ENCODE measurements around the gene EID2. TPM values are rescaled to one million over a fixed set of nuclear protein-coding genes. Genes with fewer than 3 reads are reported as not detected.
A peak's percentile ranks its signal among the peaks of the same experiment; 100 is the strongest.

Gene EID2
- total and polyA plus RNA-seq, 2 of the 8 experiments (the other 6 are each of a cell fraction or from before 2014, with no cell fraction given): 7.8 to 29.6 TPM

- TF ChIP-seq BCL11A (IDR thresholded peaks at IDR 0.05; ENCODE audit: low read depth in 2 of 2, low read length in 2 of 2) (no peak), NRF1 (IDR thresholded peaks at IDR 0.05; ENCODE audit: low read depth, low read length) (peak; percentile 50), YY1 (IDR thresholded peaks at IDR 0.05; ENCODE audit: low read depth, low read length) (no peak), MAX (IDR thresholded peaks at IDR 0.05) (peak; percentile 99), CTBP2 (IDR thresholded peaks at IDR 0.05; ENCODE audit: borderline replicate concordance, insufficient read depth, insufficient read length, low read length) (no peak), BACH1 (IDR thresholded peaks at IDR 0.05; ENCODE audit: low read length) (no peak), CHD2 (IDR thresholded peaks at IDR 0.05; ENCODE audit: low read length) (no peak), JUN (IDR thresholded peaks at IDR 0.05; ENCODE audit: low read depth, low read length) (no peak), RFX5 (IDR thresholded peaks at IDR 0.05; ENCODE audit: borderline replicate concordance, low read depth, low read length) (no peak), E2F6 (IDR thresholded peaks at IDR 0.05) (peak; percentile 99), JUND (IDR thresholded peaks at IDR 0.05; ENCODE audit: low read length) (0 out of 2 replicates have a peak, but pooled peaks have one; percentile 34), TEAD4 (IDR thresholded peaks at IDR 0.05; ENCODE audit: low read depth, low read length) (peak; percentile 45; the same call in 1 of the 2 replicates), ATF3 (IDR thresholded peaks at IDR 0.05; ENCODE audit: insufficient read depth, low read depth, low read length) (no peak), CHD1 (IDR thresholded peaks at IDR 0.05; ENCODE audit: low read depth, low read length) (no peak), TCF12 (IDR thresholded peaks at IDR 0.05; ENCODE audit: low read depth, low read length) (peak; percentile 49; the same call in 1 of the 2 replicates), RXRA (IDR thresholded peaks at IDR 0.05; ENCODE audit: insufficient read depth, low read depth, low read length) (no peak), CTCF (IDR thresholded peaks at IDR 0.05; ENCODE audit: control extremely low read depth in 1 of 3, insufficient read depth in 1 of 3, low read depth in 1 of 3, low read length in 3 of 3) (peak; percentile 90 to 97 (median 93)), SIRT6 (IDR thresholded peaks at IDR 0.05; ENCODE audit: low read length) (no peak), SIN3A (conservative IDR thresholded peaks at IDR 0.05 in 1 of 2, IDR thresholded peaks at IDR 0.05 in 1 of 2; ENCODE audit: low read depth in 1 of 2, low read length in 2 of 2) (peak in 1 of 2 experiments; percentile 57; a peak in 1 of 4 replicates), PHF8 (conservative IDR thresholded peaks at IDR 0.05; ENCODE audit: low read depth, low read length) (no peak)
Observed at GRCh38 chr19:39502640-39503417, 37.1 kb downstream of the EID2 start (continued).
